Mesenchymal stem cell (in vitro differentiated cells and primary cell): Measurements from ENCODE around the gene ZNF473.

ENCODE experiments used
- DNase-seq: peaks from one replicate; pipeline ENCODE4 v3.0.0-alpha.2; 2013
- H2AFZ ChIP-seq: one replicate; pipeline ENCODE4 v1.6.1; 2013; ENCODE audit warnings: low read depth, mild to moderate bottlenecking, control low read depth, inconsistent platforms, low read length, moderate library complexity
- H2AK5ac ChIP-seq: 2 replicates; pipeline ENCODE4 v1.6.1; 2013; ENCODE audit warnings: low read length, moderate library complexity, mild to moderate bottlenecking, inconsistent platforms; ENCODE audit not compliant: severe bottlenecking
- H2BK120ac ChIP-seq: one replicate; pipeline ENCODE4 v1.6.1; 2013; ENCODE audit warnings: low read depth, mild to moderate bottlenecking, inconsistent platforms, low read length, moderate library complexity
- H2BK12ac ChIP-seq, 2 experiments: one replicate each; pipeline ENCODE4 v1.6.1; 2013; ENCODE audit warnings: inconsistent platforms in 2 of 2, low read length in 2 of 2, mild to moderate bottlenecking in 2 of 2, moderate library complexity in 2 of 2, control low read depth in 1 of 2
- H2BK15ac ChIP-seq: one replicate; pipeline ENCODE4 v1.6.1; 2013; ENCODE audit warnings: mild to moderate bottlenecking, low read depth, inconsistent platforms; ENCODE audit not compliant: poor library complexity, severe bottlenecking
- H2BK5ac ChIP-seq: 2 replicates; pipeline ENCODE4 v1.6.1; 2013; ENCODE audit warnings: low read depth, mild to moderate bottlenecking, low read length, control low read depth, inconsistent platforms; ENCODE audit not compliant: poor library complexity, severe bottlenecking
- H3K14ac ChIP-seq, 2 experiments: one replicate each; pipeline ENCODE4 v1.6.1; 2013; ENCODE audit warnings: inconsistent platforms in 2 of 2, low read length in 2 of 2, control low read depth in 1 of 2, mild to moderate bottlenecking in 1 of 2, moderate library complexity in 1 of 2
- H3K18ac ChIP-seq, 2 experiments: one replicate each; pipeline ENCODE4 v1.6.1; 2013; ENCODE audit warnings: inconsistent platforms in 2 of 2, low read length in 2 of 2, control low read depth in 1 of 2, low read depth in 1 of 2, mild to moderate bottlenecking in 1 of 2
- H3K23ac ChIP-seq, 2 experiments: one replicate each; pipeline ENCODE4 v1.6.1; 2013; ENCODE audit warnings: inconsistent platforms in 2 of 2, low read length in 2 of 2, mild to moderate bottlenecking in 2 of 2, moderate library complexity in 2 of 2, control low read depth in 1 of 2
- H3K27ac ChIP-seq: 2 replicates; pipeline ENCODE4 v1.5.1; 2013; ENCODE audit warnings: mild to moderate bottlenecking, moderate library complexity, low read length, control low read depth, inconsistent platforms; ENCODE audit not compliant: poor library complexity, severe bottlenecking
- H3K27me3 ChIP-seq, 2 experiments: 2 replicates each; pipeline versions ENCODE4 v1.6.1 to v1.7.0; 2013; ENCODE audit warnings: low read length in 2 of 2, mild to moderate bottlenecking in 2 of 2, moderate library complexity in 2 of 2, control low read depth in 1 of 2, inconsistent platforms in 1 of 2; ENCODE audit not compliant: control insufficient read depth in 1 of 2, insufficient read depth in 1 of 2
- H3K36me3 ChIP-seq, 2 experiments: 2 replicates each; pipeline versions ENCODE4 v1.6.1 to v1.7.0; 2013; ENCODE audit warnings: low read length in 2 of 2, control low read depth in 1 of 2, inconsistent platforms in 1 of 2, low read depth in 1 of 2, mild to moderate bottlenecking in 1 of 2; ENCODE audit not compliant: insufficient read depth in 2 of 2, control insufficient read depth in 1 of 2
- H3K4ac ChIP-seq, 2 experiments: one replicate each; pipeline ENCODE4 v1.6.1; 2013; ENCODE audit warnings: inconsistent platforms in 2 of 2, low read length in 2 of 2, mild to moderate bottlenecking in 2 of 2, moderate library complexity in 2 of 2, control low read depth in 1 of 2, low read depth in 1 of 2
- H3K4me1 ChIP-seq: 2 replicates; pipeline ENCODE4 v1.6.1; 2013; ENCODE audit warnings: low read depth, low read length, control low read depth; ENCODE audit not compliant: control insufficient read depth, insufficient read depth
- H3K4me2 ChIP-seq: 2 replicates; pipeline ENCODE4 v1.6.1; 2013; ENCODE audit warnings: low read length, mild to moderate bottlenecking, inconsistent platforms; ENCODE audit not compliant: poor library complexity, severe bottlenecking
- H3K4me3 ChIP-seq, 2 experiments: 2 replicates each; pipeline versions ENCODE4 v1.5.1 to v1.7.0; 2013; ENCODE audit warnings: low read length in 2 of 2, mild to moderate bottlenecking in 2 of 2, control low read depth in 1 of 2, low read depth in 1 of 2; ENCODE audit not compliant: insufficient read depth in 1 of 2
- H3K79me1 ChIP-seq: replicated peaks from 2 replicates; pipeline ENCODE4 v1.6.1; 2013; ENCODE audit warnings: mild to moderate bottlenecking, control low read depth, low read length, inconsistent platforms; ENCODE audit not compliant: poor library complexity, severe bottlenecking
- H3K9ac ChIP-seq: 2 replicates; pipeline ENCODE4 v1.7.0; 2013; ENCODE audit warnings: mild to moderate bottlenecking, low read length, moderate library complexity
- H3K9me3 ChIP-seq: 2 replicates; pipeline ENCODE4 v1.7.0; 2013; ENCODE audit warnings: mild to moderate bottlenecking, low read length; ENCODE audit not compliant: control insufficient read depth
- H4K8ac ChIP-seq: one replicate; pipeline ENCODE4 v1.6.1; 2013; ENCODE audit warnings: inconsistent platforms, mild to moderate bottlenecking, low read length, moderate library complexity
- H4K91ac ChIP-seq: one replicate; pipeline ENCODE4 v1.6.1; 2013; ENCODE audit warnings: mild to moderate bottlenecking, low read length, inconsistent platforms
- WGBS: methylation state at CpG from one replicate; pipeline ENCODE4 v1.1.7; 2013; ENCODE audit warnings: mixed read lengths; 5-methylcytosine and 5-hydroxymethylcytosine counted together

The ZNF473 gene

DNA sequence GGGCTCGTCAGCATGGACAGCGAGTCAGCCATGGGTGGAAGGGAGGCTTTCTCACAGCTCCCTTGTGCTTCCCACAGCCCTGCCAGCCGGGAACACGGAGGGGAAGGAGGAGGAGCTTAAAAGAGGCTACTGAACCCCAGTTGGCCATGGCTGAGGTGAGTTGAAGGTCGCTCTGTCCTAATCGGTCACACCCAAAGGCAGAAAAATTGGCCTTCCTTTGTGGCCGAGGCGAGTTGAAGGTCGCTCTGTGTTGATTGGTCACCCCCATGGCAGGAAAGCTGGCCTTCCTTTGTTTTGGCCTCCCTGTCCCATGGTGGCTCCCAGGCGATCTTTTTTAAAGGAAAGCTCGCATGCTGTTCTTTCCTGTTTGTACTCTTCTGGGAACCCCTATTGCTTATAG, 5.1 kb downstream of the ZNF473 start:
- Histone ChIP-seq H3K4me3 (no peak overlapping the region), H3K23ac (no peak overlapping the region), H3K36me3 (peaks cover 43 to 62% of the 10 kb centered on the region in 2 experiments), H2BK12ac (no peak overlapping the region), H2AFZ (no peak overlapping the region), H3K27ac (no peak overlapping the region), H3K27me3 (no peaks in the 10 kb centered on the region), H4K91ac (no peak overlapping the region), H3K9me3 (no peaks in the 10 kb centered on the region), H3K9ac (no peak overlapping the region), H3K4me1 (peaks cover 2% of the 10 kb centered on the region), H3K4me2 (no peak overlapping the region), H3K79me1 (peaks cover 61% of the 10 kb centered on the region), H3K4ac (no peak overlapping the region), H2BK5ac (no peak overlapping the region), H2AK5ac (no peak overlapping the region), H3K18ac (no peak overlapping the region), H2BK120ac (no peak overlapping the region), H3K14ac (no peak overlapping the region), H4K8ac (no peak overlapping the region), H2BK15ac (no peak overlapping the region)
- WGBS, result 96% methylated on average over 11 of the region's 11 CpGs
- DNase-seq, result no peak

DNA sequence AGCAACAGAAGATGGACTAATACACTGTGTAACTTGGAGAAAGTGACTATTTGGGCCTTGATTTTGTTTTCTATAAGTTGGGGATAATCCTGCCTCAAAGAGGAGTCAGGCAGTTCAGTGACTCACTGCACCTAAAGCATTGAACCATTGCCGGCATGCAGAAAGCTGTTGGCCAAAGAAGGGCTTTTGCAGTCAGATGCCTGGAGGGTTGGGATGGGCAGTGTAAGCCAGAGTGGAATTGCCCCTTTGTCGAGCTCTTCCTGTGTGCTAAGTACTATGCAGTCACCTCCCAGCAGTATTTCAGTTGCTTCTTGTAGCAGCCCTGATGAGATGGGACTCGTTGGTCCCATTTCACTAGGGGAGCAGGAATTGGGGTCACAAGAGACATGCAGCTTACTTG, 11.1 kb downstream of the ZNF473 start:
- Histone ChIP-seq H3K9ac (no peak overlapping the region), H3K4ac (no peak overlapping the region), H4K91ac (no peak overlapping the region), H3K4me1 (no peaks in the 10 kb centered on the region), H3K9me3 (peaks cover 5% of the 10 kb centered on the region), H3K18ac (no peak overlapping the region), H2BK12ac (no peak overlapping the region), H3K23ac (no peak overlapping the region), H2BK120ac (no peak overlapping the region), H2BK15ac (no peak overlapping the region), H3K4me3 (no peak overlapping the region), H3K14ac (no peak overlapping the region), H3K36me3 (peaks cover 58 to 84% of the 10 kb centered on the region in 2 experiments), H3K27ac (no peak overlapping the region), H3K27me3 (no peaks in the 10 kb centered on the region), H2AK5ac (no peak overlapping the region), H2BK5ac (no peak overlapping the region), H3K4me2 (no peak overlapping the region), H2AFZ (no peak overlapping the region), H4K8ac (no peak overlapping the region), H3K79me1 (peaks cover 58% of the 10 kb centered on the region)
- no peak for DNase-seq
- 98% methylated on average over 3 of the region's 3 CpGs for WGBS

DNA sequence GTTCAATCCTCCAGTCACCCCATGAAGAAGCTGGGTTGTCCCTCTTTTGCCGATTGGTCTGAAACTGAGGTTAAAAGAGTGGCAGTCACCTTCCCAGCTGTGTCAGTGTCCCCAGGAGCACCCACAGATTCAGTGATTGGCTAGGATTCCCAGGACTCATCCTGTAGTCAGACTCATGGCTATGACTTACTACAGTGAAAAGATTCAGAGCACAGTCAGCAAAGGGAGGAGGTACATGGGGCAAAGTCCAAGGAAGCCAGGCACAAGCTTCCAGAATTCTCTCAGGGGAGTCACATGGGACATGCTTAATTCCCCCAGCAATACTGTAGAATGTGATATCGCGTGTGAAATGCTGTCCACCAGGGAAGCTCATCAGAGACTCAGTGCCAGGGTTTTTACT, 14.2 kb downstream of the ZNF473 start:
- Histone ChIP-seq H2BK15ac (no peak overlapping the region), H3K18ac (no peak overlapping the region), H3K36me3 (peaks cover 68 to 83% of the 10 kb centered on the region in 2 experiments), H4K91ac (no peak overlapping the region), H2BK120ac (no peak overlapping the region), H3K4me2 (no peak overlapping the region), H3K14ac (no peak overlapping the region), H3K4me1 (no peaks in the 10 kb centered on the region), H3K4ac (no peak overlapping the region), H2BK12ac (no peak overlapping the region), H3K79me1 (peaks cover 35% of the 10 kb centered on the region), H2AFZ (no peak overlapping the region), H3K9ac (no peak overlapping the region), H2AK5ac (no peak overlapping the region), H4K8ac (no peak overlapping the region), H3K27ac (no peak overlapping the region), H2BK5ac (no peak overlapping the region), H3K4me3 (peak overlapping the region in 1 of 2 experiments; percentile 4), H3K27me3 (no peaks in the 10 kb centered on the region), H3K9me3 (peaks cover 31% of the 10 kb centered on the region), H3K23ac (no peak overlapping the region)
- no peak for DNase-seq
- 94% methylated on average over 3 of the region's 3 CpGs for WGBS

DNA sequence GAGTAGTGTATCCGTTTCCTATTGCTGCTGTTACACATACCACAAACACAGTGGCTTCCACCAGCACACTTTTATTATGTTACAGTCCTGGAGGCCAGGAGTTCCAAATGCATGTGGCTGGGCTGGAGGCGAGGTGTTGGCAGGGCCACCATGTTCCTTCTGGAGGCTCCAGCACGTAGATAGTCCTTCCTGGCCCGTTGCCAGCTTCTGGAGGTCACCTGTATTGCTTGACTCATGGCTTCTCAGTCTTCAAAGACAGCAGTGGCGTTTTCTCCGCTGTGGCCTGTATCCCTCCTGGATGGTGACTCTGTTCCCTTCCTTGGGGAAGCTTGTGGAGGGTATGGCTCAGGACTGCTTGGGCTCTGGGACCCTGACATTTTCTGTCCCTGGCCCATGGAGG, 15.2 kb downstream of the ZNF473 start:
- Histone ChIP-seq H2BK15ac (no peak overlapping the region), H3K27ac (no peak overlapping the region), H2BK12ac (no peak overlapping the region), H4K8ac (no peak overlapping the region), H3K36me3 (peaks cover 74 to 83% of the 10 kb centered on the region in 2 experiments), H2BK5ac (no peak overlapping the region), H3K18ac (no peak overlapping the region), H3K4me2 (no peak overlapping the region), H3K79me1 (peaks cover 34% of the 10 kb centered on the region), H2AFZ (no peak overlapping the region), H3K4me1 (no peaks in the 10 kb centered on the region), H2BK120ac (no peak overlapping the region), H4K91ac (no peak overlapping the region), H3K9ac (no peak overlapping the region), H3K4me3 (no peak overlapping the region), H2AK5ac (no peak overlapping the region), H3K4ac (no peak overlapping the region), H3K14ac (no peak overlapping the region), H3K23ac (no peak overlapping the region), H3K9me3 (peaks cover 41% of the 10 kb centered on the region), H3K27me3 (no peaks in the 10 kb centered on the region)
- no peak for DNase-seq
- 98% methylated on average over 6 of the region's 6 CpGs for WGBS
